PC-3 (cell line): Measurements from ENCODE around the gene RSF1.

Experiments
- EZH2 ChIP-seq: fragments of 300-600 bp; sonication (generic); IDR thresholded peaks from one replicate; pipeline ENCODE4 v1.6.1; 2017; ENCODE audit warnings: antibody characterized with exemption, mild to moderate bottlenecking, low read length; ENCODE audit not compliant: unreplicated experiment
- TF ChIP-seq, protein P1 (sequence below): fragments of 300-600 bp; sonication (generic); conservative IDR thresholded peaks from 2 replicates; pipeline ENCODE4 v1.5.1; 2017; ENCODE audit warnings: antibody characterized with exemption, low read depth, mild to moderate bottlenecking, low read length

DNA sequence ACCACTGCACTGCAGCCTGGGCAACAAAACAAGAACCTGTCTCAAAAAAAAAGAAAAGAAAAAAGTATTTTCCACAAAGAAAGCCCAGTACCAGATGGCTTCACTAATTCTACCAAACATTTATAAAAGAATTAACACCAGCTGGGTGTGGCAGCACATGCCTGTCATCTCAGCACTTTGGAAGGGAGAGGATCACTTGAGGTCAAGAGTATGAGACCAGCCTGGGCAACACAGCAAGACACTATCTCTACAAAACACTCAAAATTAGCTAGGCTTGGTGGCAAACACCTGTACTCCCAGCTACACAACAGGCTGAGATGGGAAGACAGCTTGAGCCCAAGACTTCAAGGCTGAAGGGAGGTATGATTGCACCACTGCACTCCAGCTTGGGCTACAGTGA is 20.1 kb downstream of the RSF1 start:
- TF ChIP-seq, protein P1, sequence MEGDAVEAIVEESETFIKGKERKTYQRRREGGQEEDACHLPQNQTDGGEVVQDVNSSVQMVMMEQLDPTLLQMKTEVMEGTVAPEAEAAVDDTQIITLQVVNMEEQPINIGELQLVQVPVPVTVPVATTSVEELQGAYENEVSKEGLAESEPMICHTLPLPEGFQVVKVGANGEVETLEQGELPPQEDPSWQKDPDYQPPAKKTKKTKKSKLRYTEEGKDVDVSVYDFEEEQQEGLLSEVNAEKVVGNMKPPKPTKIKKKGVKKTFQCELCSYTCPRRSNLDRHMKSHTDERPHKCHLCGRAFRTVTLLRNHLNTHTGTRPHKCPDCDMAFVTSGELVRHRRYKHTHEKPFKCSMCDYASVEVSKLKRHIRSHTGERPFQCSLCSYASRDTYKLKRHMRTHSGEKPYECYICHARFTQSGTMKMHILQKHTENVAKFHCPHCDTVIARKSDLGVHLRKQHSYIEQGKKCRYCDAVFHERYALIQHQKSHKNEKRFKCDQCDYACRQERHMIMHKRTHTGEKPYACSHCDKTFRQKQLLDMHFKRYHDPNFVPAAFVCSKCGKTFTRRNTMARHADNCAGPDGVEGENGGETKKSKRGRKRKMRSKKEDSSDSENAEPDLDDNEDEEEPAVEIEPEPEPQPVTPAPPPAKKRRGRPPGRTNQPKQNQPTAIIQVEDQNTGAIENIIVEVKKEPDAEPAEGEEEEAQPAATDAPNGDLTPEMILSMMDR, result no peak
- no peak for TF ChIP-seq EZH2
